Hindlimb muscle (tissue), 1 donor: Measurements from ENCODE around the gene NCOA4. TPM values are rescaled to one million over a fixed set of nuclear protein-coding genes. Genes with fewer than 3 reads are reported as not detected.
"Not testable (repeated sequence)": the region's sequence is repeated elsewhere in the genome, so short reads cannot be mapped to it uniquely, and the experiment has no call there.

Source experiments
- DNase-seq: peaks from one replicate; pipeline ENCODE4 v3.0.0-alpha.2; 2013
- polyA plus RNA-seq: library from polyadenylated mRNA; unstranded; fragments of 120-200 nt; gene quantifications from one replicate; pipeline ENCODE4 v1.2.1, GENCODE V29; 2013; ENCODE audit not compliant: insufficient read length

The NCOA4 gene
- polyA plus RNA-seq, 1 donor = 104 TPM

DNA sequence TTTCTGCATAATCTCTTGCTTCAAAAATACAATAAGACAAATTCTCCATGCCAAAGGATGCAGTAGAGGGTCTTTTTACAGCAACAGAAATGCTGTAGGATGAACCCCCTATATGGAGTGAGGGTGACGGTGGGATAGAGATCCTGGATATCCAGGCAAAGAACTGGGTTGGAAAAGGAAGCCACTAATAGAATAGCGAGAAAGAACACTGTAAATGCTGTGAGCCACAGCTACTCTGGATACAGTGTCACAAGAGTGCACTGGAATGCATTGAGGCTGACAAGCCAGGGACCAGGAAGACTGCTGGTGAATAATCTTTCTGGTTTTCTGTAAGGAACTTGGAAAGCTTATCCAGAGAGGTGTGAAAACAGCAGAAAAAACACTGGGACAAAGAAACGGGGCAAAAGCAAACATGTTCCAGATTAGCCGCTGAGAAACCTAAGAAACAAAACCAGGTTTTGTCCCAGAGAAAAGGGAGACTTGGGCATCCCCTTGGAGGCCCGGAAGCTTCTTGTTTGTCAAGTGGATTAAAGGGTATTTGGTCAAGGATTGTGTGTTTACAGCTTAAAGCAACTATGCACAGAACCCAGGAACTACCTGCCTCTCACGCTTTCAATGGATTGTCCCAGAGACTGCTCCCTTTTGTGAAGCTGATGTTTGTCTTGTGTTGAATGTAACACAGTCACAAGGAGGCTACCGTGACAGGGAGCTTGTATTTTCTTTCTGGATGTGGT is 21.8 kb upstream of the NCOA4 start:
- DNase-seq = no peak

DNA sequence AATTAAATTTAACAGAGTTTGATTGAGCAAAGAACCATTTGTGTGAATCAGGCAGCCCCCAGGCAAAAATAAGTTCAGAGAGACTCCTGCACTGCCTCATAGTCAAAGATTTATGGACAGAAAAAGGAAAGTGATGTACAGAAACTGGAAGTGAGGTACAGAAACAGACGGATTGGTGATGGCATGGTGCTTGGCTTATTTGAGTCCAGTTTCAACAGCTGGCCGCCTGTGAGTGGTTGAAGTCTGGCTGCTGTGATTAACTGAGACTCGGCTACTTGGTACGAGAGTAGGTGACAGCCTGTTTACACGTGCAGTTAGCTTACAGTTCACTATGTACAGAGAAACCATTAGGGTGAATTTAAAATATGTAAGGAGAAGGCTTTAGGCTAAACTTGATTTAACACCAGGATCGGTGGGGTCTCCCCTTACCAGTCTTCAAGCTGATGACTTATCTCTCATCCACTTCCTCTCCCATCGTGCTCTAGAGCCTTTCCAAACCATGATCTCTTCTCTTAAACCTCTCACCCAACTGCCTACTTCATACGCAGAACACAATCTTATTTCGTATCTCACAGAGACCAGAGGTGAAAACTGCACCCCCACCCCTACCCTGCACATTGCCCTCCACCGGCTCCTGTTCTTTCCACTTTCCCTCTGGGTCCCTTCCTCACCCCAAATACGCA is 20.7 kb upstream of the NCOA4 start:
- DNase-seq = no peak

DNA sequence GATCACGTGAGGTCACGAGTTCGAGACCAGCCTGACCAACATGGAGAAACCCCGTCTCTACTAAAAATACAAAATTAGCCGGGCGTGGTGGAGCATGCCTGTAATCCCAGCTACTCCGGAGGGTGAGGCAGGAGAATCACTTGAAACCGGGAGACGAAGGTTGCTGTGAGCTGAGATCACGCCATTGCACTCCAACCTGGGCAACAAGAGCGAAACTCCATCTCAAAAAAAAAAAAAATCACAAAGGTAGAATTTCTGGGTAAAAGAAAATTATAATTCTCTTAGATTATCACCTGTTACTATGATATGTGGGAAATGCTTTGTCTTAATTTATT is 19.0 kb upstream of the NCOA4 start:
- not testable (repeated sequence) for DNase-seq

DNA sequence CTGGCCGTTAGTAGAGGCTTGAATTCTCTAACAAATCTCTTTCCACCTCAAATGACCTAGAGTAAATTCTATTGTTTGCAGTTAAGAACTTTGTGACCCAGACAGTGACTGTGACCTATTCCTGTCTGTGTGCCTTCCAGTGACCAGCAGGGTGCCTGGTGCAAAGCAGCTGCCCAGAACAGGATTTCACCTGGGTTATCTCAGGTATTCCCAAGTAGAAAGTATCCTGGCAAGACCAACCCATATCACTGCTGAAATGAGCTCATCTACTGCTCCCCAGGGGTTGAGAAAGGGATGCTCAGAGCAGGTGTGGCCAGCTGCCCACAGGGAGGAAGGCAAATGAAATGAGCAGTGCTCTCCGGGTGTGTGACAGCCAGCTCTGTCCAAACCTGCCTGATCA is 17.7 kb upstream of the NCOA4 start:
- no peak for DNase-seq

DNA sequence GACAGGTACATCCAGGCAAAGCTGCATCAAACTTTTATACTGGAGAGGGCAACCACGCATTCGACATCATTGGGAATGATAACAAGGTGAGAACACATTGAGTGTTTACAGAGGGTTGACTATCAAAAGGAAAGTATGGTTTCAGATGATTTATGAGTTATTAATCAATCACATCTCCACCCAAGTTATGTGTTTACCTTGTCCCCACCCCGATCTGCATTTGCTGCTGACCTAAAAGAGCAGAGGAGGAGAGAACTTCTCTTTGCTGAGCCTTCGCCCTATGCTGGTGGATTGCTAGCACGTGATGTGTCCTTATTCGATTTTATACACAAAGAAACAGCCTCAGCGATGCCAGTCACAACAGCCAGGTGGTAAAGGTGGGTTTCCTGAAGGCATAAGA is 15.8 kb upstream of the NCOA4 start, which contains the start of gene MSMB:
Gene MSMB (minus strand): TSS at position 9 of the 400 bp plus-strand sequence. CDS start 32 bp downstream, outside the sequence.
- no peak for DNase-seq

DNA sequence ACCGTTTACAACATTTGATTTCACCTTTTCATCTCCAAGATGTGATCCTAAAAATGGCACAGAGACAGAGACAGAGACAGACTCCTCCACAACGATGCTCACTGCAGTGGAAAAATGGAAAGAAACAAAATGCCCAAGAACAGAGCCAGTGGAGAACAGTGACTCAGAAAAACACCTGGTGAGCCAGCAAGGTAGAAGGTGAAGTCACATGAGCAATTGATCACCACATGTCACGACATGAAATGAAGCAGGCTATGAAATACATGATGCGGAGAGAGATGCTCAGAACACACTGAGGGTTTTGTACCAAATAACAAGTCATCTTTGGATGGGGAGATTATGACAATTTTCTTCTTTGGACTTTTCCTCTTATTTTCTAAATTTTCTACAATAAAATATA is 12.1 kb upstream of the NCOA4 start:
- DNase-seq = no peak

DNA sequence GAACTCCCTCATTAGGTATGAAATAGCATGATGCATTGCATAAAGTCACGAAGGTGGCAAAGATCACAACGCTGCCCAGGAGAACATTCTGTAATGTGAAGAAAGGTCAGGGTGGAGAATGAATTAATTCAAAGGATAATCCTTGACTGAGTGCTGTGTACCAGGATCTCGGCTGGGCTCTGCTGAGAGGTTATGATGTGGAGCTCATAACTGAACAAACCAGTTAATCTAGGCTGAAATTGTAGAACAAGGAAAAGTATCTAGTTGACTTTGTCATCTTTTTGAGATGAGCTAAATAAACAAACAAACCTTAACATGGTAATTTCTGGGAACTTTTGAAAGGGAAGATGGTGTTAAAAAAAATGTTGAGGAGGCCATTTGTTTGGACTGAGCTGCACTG is 9.6 kb upstream of the NCOA4 start:
- no peak for DNase-seq

DNA sequence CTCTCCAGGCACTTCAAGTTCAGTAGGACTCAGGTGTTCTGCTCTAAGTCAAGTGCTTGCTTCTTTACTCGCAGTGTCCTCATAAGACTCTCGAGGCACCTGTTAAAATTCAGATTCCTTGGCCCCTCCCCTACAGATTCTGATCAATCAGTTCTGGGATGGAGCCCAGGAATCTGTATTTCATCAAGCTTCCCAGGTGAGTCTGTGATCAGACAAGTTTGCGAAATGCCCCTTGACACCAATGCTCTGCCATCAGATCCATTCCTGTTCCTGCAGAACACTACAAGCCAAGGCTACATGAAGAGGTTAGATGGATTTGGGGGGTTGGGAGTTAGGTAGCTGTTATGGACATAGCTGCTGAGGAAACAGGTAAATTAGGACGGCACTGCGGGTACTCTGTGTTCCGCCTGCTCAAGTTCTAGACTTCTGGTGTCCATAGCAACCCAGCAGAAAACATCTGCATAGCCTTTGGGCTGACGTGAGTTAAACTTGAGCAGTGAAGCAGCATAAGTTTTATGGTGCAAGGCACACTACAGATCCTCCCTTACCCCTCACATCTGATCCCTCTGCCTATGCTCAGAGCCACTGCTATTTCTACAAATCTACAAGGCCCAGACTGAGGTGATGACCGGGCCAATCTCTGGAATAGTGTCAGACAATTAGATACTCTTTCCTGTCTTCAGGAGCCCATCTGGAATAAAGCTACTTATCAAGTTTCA is 6.8 kb upstream of the NCOA4 start:
- no peak for DNase-seq

DNA sequence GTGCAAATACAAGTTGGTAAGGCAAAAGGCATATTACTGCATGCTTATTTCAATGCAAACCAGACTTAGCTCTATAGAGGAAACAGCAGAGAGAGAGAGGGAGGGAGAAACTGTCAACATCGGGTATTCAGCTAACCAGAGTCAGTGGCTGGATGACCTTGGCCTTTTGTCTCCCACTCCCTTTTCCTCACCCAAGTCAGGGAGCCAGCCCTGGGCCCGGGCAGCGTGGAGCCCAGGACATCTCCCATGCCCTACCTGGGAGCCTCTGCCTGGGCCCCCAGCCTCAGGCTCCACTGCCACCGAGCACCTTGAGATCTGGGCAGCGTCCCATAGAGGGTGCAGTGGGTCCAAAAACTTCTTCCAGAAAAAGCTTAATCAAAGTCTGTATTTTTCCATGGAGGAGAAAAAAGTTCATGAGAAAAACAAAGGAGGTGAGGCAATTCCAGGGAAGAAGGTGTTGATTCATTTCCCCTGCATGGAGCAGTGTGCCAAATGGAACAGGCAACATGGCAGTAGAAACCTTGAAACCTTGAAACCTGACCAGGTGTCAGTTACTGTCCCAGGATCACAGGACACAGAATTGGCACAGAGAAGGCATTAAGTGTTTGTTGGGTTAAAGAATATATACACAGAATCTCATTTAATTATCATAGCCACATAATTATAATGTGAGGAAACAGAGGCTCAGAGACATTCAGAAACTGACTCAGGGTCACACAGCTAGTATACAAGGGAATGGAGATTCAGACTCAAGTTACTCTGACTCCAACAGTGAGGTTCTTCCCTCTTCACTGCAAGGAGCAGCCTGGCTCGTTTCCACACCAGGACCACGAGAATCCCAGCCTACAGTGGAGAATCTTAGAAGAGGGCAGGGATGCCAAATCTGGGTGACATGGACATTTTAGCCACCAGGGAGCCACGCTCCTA is 5.8 kb upstream of the NCOA4 start:
- no peak for DNase-seq

DNA sequence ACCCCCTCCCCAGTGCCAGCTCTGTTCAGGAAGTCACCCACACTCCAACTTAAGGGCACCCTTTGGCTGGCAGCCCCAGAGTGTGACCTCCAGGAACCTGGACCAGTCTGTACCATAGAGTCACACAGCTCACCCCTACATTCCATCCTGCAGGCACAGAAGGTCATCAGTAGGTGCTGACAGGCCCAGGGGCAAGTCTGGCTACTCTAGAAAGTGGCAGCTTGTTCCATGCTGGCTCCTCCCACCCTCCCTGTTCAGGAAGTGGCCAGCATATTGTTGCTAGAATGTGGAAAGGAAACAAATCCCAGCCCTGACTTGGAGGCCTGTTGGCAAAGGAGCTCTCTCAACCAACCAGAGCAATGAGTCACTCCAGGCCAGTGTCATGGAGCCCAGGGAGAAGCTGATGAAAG is 3.2 kb upstream of the NCOA4 start:
- no peak for DNase-seq

DNA sequence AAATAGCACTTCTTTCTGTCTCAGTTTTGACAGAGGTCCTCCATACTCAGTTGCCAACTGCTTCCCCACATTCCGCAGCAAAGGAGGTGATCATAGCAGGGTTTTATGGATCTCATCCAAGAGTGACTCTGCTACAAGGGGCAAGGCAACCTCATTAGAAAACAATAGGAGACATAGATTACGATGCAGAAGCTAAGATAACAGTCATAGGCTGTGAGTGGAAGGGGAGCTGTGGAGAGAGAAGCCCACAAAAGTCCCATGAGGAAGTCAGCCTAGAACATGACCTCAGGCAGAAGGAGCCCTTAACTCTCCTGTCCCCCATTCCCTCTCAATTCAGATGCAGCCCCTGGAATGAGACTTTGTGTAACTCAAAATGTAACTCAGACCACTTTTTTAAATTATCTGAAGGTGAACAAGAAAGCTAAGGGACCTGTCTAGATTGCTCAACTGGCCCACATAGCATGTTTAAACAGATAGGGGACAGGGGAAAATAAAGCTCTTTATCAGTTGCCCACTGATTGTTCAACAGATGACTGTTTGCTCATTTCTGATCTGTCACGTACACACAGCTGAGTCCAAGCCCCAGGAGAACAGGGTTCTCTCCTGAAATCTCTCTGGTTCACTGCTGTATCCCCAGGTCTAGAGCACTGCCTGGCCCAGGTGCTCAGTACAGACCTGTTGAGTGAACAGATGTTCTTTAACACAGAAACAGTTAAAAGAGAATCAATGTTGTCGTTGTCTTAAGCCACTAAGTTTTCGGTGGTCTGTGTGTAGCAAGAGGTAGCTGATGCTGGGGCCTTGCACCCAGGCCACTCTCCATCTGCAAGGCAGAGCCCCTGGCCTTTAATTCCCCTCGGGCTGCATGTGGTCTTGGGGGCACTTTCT is 1.5 kb upstream of the NCOA4 start:
- no peak for DNase-seq

DNA sequence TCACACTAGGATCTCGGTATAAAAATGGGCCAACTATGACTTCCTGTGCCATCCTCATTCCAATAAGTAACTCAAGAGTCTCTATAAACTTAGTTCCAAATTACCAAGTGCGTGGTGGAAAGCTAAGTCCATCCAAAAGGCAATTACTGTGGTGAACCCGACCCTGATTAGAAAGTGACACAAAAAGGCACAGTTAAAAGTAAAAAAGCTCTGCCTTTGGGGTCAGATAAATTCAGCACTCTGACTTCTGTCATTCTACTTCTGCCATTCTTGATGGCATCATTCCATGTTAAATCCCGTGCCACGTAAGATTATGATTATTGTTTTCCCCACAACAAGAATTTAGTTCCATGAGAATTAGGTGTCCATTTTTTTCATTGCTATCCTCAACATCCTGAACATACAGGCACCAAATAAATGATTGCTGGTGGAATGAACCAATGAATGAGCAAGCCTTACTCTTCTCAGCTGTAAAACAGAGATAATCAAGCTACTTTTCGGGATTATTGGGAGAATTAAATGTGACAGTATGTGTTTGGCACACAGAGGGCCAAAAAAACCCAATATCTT is 877 bp downstream of the NCOA4 start:
- no peak for DNase-seq

DNA sequence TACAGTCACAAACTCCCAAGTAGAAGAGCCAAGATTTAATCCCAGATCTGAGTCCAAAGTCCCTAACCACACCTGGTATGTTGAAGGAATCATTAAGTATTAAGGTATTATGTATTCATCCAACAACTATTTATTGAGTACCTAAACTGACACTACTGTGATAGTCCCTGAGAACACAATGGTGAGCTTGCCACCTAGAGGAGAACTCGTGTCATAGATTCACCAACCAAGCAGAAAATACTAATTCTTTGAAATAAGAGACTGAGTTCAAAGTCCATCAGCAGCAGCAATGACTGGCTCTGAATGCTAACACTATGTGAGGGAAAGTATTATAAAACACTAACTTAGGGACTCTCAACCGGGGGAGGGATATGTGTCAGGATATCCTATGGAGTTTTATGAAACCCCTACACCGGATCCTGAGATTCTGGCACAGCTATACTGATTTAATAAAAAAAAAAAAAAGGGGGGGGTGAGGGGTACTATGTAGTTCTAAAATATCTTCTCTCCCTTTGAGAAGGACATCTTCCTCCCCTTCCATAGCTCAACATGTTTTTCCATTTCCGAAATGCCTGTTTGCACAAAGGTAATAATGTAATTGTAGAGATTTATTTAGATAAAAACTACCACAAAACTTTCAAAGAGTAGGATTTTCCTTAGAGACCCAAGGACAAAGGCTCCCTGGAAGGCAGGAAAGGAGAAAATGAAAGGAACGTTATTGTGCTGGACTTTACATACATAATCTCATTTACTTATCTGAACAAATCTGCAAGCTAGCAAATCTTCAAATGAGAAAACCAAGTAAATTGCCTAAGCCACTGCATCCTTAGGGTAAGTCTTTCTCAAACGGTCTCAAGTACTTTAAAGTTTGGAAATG is 1.6 kb downstream of the NCOA4 start:
- no peak for DNase-seq

DNA sequence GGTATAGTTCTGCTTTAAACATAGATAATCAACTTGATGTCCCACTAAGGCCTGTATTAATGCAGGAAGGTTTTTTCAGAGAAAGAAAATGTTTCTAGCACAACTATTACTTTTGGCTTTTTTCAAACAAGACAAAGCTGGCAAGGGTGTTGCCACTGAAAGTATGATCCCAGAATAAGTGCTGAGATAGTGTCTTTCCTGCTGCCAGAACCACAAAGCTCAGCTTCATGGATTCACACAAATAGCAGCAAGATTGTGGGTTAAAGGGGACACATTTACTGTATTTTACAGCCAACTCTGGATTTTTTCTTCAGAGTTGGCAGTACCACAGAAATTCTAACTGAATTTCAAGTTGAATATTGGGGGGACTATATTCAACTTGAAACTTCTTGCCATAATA is 4.3 kb downstream of the NCOA4 start:
- no peak for DNase-seq

DNA sequence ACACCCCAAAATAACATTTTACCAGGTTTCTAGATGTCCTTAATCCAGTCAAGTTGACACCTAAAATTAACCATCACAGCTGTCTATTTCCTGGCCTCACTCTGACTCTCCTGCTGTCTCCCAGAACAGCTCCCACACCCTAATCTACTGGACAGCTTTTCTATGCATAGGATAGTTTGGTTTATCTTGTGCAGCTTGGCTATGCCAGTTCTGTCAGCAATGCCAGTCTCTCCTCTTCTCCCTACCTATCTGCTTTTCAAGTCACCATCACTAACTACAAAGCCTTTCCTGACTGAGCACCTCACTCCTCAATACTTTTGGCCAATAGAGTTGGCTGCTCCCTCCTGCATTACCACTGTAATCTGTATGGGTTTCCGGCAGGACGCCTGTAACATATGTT is 5.0 kb downstream of the NCOA4 start:
- no peak for DNase-seq

DNA sequence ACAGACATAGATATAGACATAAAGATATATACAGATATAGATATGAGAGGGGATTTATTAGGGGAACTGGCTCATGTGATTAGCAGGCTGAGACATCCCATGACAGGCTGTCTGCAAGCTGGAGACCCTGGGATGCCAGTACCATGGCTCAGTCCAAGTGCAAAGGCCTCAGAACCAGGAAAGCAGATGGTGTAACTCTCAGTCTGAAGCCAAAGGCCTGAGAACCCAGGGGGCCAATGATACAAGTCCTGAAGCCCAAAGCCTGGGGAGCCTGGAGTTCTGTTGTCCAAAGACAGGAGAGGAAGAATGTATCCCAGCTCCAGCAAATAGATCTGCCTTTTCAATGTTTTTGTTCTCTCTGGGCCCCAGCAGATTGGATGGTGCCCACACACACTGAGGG is 5.5 kb downstream of the NCOA4 start:
- no peak for DNase-seq

DNA sequence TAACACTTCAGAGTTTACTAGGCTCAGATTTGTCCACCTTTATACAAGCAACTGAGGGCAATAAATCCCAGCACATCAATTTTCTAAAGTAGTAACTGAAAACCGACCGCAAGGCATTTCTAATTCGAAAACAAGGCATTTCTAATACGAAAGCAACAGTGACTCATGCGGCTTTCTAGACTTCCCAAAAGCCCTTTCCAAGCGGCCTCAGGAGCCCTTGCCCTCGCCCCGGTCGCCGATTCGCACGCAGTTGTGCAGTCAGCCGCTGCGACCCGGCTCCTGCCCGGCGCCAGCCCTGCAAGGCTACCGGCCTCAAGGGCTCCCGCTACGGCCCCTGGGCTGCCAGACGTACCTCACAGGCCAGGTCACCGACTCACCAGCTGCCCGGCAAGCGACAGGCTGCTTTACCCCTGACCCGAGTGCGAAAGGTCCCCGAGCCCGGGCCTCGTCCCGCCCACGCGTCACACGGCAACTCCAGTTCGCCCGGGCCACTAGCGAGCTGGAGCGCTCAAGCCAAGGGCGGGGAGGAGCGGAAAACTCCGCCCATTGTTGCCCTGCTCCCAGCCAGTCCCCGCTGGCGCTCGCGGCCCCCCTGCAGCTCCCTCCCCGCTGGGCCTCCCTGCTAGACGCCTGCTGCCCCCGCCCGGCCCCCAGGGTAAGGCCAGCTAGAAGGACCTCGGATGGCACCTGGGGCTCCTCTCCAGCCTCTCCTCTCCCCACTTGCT is 7.3 kb downstream of the NCOA4 start:
- peak; percentile 85 for DNase-seq

DNA sequence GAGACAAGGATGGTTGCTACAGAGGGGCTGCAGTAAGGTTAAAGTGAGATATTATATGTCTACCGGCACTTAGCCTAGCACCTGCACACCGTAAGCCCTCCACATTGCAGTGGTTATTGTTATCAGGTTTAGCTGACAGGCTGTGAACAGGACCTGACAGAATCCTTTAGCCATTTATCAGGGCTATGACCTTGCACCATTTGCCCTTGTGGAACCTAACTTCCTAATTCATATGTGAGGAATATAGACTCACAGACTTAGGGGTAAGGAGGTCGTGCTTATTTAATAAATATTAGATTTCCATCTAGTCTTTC is 10.1 kb downstream of the NCOA4 start:
- DNase-seq = no peak

DNA sequence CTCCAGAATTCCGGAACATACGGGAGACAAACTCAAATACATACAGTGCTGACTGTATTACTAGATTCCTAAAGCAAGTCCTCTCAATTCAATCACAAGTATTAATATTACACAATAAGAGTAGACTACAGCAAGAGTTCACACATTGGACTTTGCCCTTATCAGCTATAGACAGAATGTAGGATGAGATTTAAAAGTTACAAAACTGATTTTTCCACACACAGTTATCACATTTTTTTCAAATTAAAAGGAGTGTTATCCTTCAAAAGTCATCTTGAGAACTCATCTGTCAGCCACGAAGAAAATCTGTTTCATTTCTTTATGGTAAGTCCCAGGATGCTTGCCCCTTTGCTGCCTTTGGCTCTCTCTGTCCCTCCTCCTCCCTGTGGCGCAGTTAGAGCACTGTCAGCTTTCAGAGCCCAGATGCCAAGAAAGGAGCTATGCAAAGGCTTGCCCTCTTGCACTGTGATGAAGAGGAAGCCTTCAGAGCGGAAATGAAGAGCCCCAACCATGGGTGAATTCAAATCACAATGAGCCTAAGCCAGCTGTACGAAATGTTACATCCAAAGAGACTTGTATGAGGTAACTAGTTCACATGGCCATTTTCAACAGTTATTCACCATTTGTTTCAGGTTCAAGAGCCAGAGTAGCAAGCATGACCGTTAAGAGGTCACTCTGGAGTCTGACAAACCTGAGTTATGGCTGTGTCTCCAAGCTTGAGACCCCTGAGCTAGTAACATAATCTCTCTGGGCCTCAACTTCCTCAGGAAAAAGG is 10.7 kb downstream of the NCOA4 start:
- DNase-seq = no peak
